ENCODE measurements around the gene SKOR2. TPM values are rescaled to one million over a fixed set of nuclear protein-coding genes. Genes with fewer than 3 reads are reported as not detected.

Gene SKOR2
- total RNA-seq, 1 experiment from 2014 or later, result not detected

GRCh38 chr18:47261902-47262300 is 10.4 kb upstream of the SKOR2 start:
- H3K27me3 ChIP-seq (ENCODE audit: insufficient read depth, low read length), result peaks cover 8% of the 10 kb centered on the region
- POLR2A ChIA-PET, result no interaction called here
- RAD21 ChIA-PET (ENCODE audit: low non-redundant PET in 1 of 2, low total read pairs in 2 of 2, uncharacterized antibody in 2 of 2, unreplicated experiment in 2 of 2), result interaction anchor here in 1 of 2 experiments (0.6 kb wide), 1 partner anchor 158 kb away, joined by 3 read pairs; no protein-coding TSS in a partner anchor

GRCh38 chr18:47260924-47261701 is 9.7 kb upstream of the SKOR2 start:
- TF ChIP-seq MAX (IDR thresholded peaks at IDR 0.05) (no peak), CTCF (IDR thresholded peaks at IDR 0.05 in 2 of 3, conservative IDR thresholded peaks at IDR 0.05 in 1 of 3; ENCODE audit: borderline replicate concordance in 1 of 3, insufficient read depth in 1 of 3, low read depth in 2 of 3, low read length in 2 of 3) (peak in 2 of 3 experiments; percentile 17 to 23; a peak in 2 of 6 replicates)
- CTCF ChIA-PET, result no interaction called here
- H3K9me3 ChIP-seq (ENCODE audit: control insufficient read depth in 1 of 2, insufficient read depth in 1 of 2, low read depth in 1 of 2, low read length in 2 of 2), result no peaks in the 10 kb centered on the region
- ATAC-seq (peak; percentile 55; the same call in 1 of the 2 replicates), DNase-seq (ENCODE audit: low read depth, low spot score) (no peak)
- BruUV-seq (replicated peaks), result no TSS peak
- H3K36me3 ChIP-seq (ENCODE audit: control insufficient read depth in 1 of 2, insufficient read depth in 2 of 2, low read length in 2 of 2), result no peaks in the 10 kb centered on the region
- no peak overlapping the region for H3K27ac ChIP-seq (ENCODE audit: low read depth, low read length)
- 0 out of 4 replicates have a peak, but pooled peaks cover 2 to 3% of the 10 kb centered on the region in 2 experiments for H3K4me1 ChIP-seq (ENCODE audit: control insufficient read depth in 1 of 2, insufficient read depth in 2 of 2, low read length in 2 of 2)
- POLR2A ChIA-PET, result no interaction called here
- no peak overlapping the region for H3K4me3 ChIP-seq (replicated peaks in 1 of 2; ENCODE audit: low read depth in 1 of 2, low read length in 2 of 2)
- no peaks in the 10 kb centered on the region for H3K79me2 ChIP-seq (ENCODE audit: insufficient read depth, low read length)
- H2AFZ ChIP-seq (ENCODE audit: low read depth, low read length, poor library complexity, severe bottlenecking), result no peak overlapping the region
- peaks cover under 1% of the 10 kb centered on the region; the same call in 1 of the 2 replicates for H3K27me3 ChIP-seq (ENCODE audit: insufficient read depth, low read length)
- intact Hi-C loops (cut with micrococcal nuclease), result no loop called here
- no peaks in the 10 kb centered on the region for H3K9me2 ChIP-seq (ENCODE audit: insufficient read depth)
- no peak overlapping the region for H3K4me2 ChIP-seq (ENCODE audit: low read length)
- H4K20me1 ChIP-seq (ENCODE audit: insufficient read depth), result no peaks in the 10 kb centered on the region; the same call in 1 of the 2 replicates
- RAD21 ChIA-PET (ENCODE audit: low non-redundant PET in 1 of 2, low total read pairs in 2 of 2, uncharacterized antibody in 2 of 2, unreplicated experiment in 2 of 2), result interaction anchor here in 1 of 2 experiments (0.6 kb wide), 1 partner anchor 157 kb away, joined by 3 read pairs; no protein-coding TSS in a partner anchor
- no peak overlapping the region for H3K9ac ChIP-seq (ENCODE audit: low read length)

More at GRCh38 chr18:47261902-47262300, 10.4 kb upstream of the SKOR2 start:
- BruUV-seq (replicated peaks), result no TSS peak
- TF ChIP-seq CEBPB (IDR thresholded peaks at IDR 0.05; ENCODE audit: low read depth), result no peak
- Histone ChIP-seq H3K9ac (ENCODE audit: low read length) (no peak overlapping the region), H2AFZ (ENCODE audit: low read depth, low read length, poor library complexity, severe bottlenecking) (no peak overlapping the region), H3K79me2 (ENCODE audit: insufficient read depth, low read length) (no peaks in the 10 kb centered on the region), H3K4me1 (ENCODE audit: control insufficient read depth in 1 of 2, insufficient read depth in 2 of 2, low read length in 2 of 2) (0 out of 4 replicates have a peak, but pooled peaks cover 2 to 3% of the 10 kb centered on the region in 2 experiments), H3K9me3 (ENCODE audit: control insufficient read depth in 1 of 2, insufficient read depth in 1 of 2, low read depth in 1 of 2, low read length in 2 of 2) (no peaks in the 10 kb centered on the region), H3K4me3 (replicated peaks in 1 of 2; ENCODE audit: low read depth in 1 of 2, low read length in 2 of 2) (no peak overlapping the region), H3K9me2 (ENCODE audit: insufficient read depth) (no peaks in the 10 kb centered on the region), H3K27ac (ENCODE audit: low read depth, low read length) (no peak overlapping the region), H4K20me1 (ENCODE audit: insufficient read depth) (no peaks in the 10 kb centered on the region; the same call in 1 of the 2 replicates), H3K36me3 (ENCODE audit: control insufficient read depth in 1 of 2, insufficient read depth in 2 of 2, low read length in 2 of 2) (no peaks in the 10 kb centered on the region), H3K4me2 (ENCODE audit: low read length) (no peak overlapping the region)
- CTCF ChIA-PET, result no interaction called here
- intact Hi-C loops (cut with micrococcal nuclease), result no loop called here
- ATAC-seq (no peak), DNase-seq (ENCODE audit: low read depth, low spot score) (no peak)

Data from HCT116 (cell line).